ENCODE data around the gene ALCAM.

ALCAM gene

DNA sequence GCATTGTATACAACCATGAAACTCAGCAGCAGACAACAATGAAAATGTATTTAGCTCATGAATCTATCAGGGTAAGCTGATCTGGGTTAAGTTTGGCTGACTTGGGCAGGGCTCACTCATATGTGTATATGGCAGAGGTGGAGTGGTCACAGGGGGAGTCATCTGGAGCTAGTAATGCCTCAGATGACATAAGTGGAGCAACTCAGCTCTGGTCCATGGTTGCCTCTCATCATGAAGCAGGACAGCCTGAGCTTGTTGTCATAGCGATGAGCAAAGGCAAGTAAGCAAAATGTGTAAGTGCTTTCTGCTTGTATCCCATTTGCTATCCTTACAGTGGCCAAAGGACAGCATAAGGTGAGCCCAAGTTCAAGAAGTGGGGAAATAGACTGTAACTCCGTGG lies 64.5 kb downstream of the ALCAM start:
- DNase-seq: no peak

DNA sequence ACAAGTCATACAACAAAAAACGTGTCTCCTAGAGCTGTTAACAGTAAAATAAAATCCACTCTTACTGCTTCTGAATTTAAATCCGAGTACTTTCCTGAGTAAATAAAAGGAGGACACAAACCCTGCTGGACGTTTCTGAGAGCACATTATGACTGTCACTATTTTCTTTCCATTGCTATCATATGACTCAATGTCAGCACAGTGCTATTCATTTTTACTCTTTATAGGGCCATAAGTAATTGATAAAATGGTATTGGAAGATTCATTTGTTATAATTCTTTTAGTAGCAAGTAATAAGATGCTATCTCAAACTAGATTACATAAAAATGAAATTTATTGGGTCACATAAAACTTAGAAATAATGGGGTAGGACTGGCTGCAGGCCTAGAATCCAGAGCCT lies 68.6 kb downstream of the ALCAM start:
- DNase-seq: no peak

DNA sequence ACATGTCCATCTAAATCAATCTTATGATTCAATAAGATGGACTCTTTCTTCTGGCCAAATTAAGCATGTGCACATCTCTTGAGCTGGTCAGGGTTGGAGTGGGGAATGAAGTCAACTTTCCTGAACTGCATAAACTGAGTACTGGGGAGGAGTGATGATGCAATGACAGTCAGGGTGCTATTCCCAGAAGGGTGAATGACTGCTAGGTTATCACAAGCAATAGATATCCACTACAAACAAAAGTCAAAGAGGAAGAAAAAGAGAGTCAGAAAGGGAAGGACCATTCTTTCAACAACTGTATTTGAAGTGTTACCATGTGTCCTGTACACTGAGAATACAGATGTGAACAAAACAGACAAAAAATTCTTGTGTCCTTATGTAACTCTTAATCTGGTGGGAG lies 70.0 kb downstream of the ALCAM start:
- no peak for DNase-seq

DNA sequence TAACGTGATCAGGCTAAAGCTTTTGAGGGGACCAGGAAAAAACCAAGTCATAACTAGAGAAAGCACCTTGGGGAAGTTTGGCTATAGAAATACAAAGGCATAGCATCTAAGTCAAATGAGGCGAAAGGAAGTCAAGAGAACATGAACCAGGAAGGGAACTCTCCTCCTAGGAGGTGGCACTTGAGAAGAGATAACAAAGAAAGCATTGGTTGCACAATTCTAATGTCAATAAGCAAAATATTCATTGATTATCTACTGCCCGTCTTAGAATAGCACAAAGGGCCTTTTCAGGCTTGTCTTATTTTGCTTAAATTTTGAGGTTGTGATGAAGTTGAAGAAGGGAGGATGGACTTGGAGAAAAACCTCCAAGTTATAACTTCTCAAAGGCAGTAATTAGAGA lies 73.4 kb downstream of the ALCAM start:
- DNase-seq: no peak

DNA sequence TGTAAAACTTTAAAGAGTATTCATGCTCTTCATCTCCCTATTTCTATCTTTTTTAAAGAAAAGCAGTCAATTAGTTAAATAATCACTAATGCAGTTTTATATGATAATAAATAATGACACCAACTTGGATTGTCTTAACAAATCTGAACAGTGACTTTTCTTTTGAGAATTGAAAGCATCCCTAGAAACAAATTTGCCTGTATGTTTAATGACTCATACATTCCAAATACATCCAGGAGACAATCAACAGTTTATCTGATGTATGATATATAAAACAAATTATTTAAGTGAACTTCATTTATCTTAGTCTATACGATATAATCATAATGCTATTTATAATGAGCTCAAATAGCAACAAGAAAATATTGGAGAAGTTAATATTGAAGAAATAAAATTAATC lies 78.0 kb downstream of the ALCAM start:
- DNase-seq: no peak

DNA sequence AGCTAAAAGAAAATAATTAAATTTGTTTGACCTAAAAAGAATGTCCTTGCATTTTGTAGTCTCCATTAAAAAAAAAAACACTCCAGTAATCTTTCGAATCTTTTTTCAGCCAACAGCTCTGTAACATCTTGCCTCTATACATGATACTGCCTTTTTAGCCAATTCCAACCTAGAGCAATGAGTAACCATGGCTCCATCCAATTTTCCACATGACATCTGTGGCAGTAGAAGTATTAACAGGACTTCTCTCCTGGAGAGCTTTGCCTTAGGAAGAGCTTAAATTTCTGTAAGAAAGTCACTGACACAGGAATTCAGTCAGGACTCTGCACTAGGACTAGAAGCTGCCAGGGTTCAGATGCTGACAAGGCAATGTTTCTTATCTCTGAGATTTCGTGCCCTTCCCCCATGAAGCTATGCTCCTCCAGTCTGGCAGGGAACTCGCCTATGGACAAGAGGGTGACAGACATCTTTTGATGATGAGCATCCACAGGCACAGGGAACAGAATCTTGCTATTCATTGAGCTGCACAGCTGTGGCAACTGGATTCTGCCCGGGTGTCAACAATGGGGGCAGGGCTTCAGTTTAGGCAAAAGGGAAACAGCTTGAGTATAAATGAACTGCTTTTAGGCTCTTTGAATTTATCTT lies 81.8 kb downstream of the ALCAM start:
- no peak for DNase-seq

DNA sequence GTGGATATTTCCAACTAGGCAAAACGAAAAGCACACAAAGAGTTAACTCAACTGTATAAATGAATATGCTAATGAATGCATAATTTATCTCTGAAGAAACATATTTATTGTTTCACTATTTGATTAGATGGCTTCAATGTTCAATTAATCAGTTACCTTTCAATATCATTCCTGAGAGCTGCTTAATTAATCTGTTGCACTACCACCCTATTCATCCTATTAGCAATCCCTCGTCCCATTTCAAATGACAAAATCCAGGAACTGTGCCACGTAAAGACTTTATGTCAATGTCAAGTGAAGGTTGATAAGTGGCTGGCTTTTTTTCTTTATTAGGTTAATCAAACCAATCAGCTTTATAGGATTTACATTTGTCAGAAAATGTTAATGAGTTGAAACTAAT lies 82.7 kb downstream of the ALCAM start:
- no peak for DNase-seq

DNA sequence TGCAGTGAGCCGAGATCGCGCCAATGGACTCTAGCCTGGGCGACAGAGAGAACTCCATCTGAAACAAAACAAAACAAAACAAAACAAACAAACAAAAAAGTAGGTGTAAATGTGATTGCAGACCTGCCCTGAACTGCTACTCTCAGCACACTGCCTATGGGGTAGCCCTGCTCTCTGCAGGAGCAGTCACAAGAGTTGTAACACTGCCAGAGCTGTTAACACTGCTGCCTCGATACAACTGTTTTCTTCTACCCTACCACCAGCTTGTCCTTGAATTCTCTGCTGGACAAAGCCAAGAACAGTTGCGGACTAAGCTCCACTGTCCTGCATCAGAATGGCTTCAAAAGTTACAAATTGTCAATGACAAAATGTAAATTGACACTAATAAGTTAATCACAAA lies 89.3 kb downstream of the ALCAM start:
- DNase-seq: no peak

DNA sequence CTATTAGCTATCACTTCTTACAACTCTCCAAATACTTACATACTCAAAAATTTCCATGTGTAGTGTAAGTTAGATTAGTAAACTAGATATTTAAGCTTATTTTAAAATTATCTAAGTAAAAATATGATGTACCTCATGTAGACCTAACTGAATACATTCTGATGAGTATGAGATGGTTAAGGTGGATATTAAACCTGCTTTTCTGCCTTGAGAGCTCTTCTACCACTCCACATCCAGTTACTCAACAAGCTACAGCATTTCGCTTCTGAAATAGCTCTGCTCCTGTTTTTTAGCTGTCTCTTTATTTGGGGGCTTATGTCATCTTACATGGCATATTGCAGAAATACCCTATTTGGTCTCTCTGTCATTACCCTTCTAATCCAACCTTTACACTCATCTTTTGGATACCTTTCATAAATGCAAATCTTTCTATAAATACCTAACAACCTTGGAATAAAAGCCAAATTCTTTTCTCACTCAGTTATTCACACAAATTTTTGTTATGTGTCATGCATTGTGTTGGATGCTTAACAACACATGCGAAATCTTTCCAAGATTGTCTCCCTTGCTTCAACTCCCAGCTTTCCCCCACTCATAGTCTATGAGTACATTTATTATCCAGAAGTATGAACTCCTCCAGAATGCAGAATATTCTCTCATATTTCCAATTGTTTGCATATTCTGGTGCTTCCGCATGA lies 92.0 kb downstream of the ALCAM start:
- DNase-seq: no peak

DNA sequence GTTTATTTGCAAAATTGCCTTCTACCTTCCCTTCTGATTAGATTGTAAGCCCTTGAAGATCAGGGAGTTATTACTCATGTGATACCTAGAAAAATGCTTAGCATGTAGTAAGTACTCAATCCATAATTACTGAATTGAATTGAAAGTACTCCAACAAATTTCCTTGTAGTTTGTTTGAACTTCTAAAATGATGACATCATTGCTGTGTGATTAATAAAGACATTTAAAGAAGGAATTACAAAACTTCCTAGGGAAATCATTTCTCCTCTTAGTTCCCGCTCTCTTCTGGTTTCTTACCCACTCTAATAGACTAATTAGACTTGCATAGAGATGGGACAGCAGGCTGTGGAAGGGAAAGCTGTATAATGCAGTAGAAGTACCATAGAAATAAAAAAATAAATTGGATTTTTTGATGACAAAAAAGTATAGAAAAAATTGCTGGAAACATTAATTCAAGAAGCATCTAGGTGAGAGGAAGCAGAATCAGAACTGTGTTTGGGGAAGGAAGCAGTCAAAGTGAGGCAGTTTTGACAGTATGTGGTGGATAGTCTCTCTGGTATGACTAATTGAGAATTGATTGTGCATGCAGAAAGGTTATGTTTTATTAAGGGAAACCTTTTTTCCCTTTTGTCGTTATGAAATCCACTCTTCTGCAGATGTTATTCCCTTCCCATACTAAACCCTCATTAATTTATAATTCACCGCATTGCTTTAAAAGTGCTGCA lies 93.0 kb downstream of the ALCAM start:
- no peak for DNase-seq

DNA sequence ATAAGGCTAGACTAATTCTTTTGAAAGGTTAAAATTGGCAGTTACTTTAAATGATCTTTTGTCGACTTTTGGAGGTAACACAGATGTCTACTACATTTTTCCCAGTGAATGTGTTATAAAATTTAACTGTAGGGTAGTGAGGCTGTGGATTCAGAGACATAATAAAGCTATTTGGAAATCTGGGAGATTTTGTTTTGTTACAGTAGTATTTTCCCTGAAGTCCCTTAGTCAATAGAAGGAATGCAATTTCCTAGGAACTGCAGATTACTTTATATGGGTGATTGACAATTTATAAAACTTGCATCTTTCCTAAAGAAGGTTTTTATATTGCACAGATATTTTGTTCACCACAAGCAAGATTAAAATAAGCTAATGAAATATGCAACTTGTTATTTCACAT lies 96.9 kb downstream of the ALCAM start:
- no peak for DNase-seq

DNA sequence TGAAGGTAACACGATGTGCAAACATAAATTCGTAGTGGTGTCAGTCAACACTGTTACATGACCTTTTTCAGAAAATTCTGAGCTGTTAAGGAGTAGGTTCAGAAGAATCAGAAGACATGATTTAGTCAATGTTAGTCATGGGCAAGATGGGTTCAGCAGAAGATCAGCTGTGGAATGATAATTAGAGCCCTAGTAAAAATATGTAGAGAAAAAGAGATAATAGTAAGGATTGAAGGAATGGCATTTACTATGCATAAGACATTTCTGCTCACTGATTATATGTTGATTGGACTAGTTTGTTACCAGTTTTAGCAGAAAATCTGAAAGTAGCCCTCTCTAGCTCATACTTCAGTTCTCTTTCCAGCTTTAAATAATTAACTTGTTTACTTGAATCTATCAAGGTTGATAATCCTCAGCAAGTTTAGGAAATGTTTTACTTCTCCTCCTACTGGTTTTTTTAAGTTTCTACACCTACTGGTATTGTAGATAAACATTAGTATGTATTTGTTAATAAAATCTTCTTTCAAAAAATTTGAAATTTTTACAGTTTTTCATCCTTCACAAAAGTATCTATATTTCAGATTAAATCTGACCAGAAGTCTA lies 98.6 kb downstream of the ALCAM start:
- DNase-seq: no peak

DNA sequence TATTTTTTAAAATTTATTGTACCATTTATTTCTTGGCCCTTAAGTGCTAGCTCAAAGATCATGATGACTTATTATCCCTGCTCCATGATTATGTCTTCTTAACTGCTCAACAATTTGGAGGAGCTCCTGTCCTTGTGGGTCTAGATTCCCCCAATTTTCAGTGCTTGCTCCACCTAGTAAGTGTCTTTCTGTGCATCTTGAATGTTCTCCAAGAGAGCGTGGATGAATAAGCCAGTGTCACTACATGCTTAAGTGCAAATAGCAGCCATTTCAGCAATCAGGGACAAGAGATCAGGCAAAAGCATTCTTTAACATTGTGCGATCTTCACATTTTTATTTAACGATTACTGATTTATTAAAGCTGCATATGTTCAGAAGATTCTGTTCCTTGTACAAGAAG lies 99.4 kb downstream of the ALCAM start:
- no peak for DNase-seq

DNA sequence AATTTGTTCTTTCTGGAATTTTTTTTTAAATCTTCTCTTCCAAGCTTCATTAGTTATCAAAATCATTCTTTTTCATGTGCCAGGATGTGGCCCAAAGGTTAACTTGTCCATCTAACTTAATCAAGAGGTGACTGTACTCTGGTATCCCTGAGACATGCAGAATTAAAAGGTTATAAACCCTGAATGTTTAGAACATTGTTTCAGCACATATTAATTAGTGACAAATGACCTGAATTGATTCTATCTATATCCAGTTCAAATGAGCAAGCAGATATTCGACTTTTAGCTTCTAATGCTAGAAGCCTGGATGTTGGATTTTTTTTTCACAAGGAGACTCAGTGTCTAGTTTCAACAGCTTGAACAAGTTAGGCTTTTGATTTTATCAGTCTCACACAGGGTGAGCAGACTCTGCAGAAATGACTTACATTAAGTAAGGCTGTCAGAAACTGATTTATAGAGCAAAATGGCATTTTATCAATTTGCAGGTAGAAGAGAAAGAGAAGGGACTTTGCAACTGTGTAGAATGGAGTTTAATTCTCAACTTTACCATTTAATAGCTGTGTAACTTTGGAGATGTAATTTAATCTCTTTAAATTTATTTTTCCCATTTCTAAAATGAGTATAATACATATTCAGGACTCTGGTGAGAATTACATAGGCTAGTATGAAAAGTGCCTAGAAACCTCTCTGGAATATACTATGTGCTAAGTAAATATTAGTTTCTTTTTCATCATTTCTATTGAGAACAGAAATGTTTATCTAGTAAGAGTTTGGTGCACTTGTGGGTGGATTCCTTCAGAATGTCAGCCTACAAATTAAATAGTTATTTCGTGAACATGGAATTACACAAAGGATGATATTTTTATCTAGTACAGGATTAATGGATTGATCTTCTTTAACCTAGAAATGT lies 100.0 kb downstream of the ALCAM start:
- DNase-seq: no peak

DNA sequence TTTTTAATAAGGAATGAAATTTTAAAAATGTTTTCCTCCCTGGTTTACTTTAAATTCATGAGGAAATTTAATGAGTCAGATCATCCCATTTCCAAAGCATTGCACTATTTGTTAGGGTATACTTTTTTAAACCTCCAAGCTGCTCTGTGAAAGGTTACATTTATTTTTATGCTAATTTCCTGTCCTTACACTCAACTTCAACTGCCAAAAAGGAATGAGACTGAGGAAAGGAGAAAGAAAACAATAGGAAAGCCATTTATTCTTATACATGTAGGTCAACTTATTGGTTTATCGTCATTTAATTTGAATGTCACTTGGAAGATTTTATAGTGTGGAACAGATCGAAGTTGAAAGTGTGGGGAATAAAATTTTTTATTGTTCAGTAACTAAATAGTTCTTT lies 104.1 kb downstream of the ALCAM start:
- DNase-seq: no peak

DNA sequence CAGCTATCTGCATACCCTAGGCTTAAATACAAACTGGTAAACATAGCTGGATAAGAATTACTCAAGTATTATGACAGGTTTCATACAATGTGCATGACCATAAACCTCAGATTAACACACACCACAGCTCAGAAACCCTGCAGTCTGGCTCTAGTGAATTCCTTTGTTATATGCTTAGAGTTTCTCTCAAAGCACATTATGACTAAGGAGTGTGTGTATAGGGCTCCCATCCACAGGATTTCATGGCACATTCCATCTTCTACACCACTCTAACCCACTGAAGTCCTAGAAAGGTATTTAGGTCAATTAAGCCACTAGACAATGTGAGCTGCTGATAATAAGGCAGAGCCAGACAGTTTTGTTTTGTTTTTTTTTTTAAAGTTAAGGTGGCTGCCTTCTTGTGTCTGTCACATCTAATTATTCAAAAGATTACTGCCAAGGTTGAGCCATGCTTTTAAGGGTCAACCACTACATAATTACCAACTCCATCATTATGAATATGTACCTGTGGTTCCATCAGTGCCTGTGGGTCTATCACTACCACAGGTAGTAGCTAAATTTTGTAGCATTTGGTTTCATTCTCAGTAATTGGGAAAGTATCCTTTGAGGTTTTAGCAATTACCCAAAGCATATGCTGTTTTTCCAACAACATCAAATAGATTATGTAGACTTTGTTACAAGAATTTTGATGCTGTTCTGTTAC lies 107.0 kb downstream of the ALCAM start:
- DNase-seq: no peak

DNA sequence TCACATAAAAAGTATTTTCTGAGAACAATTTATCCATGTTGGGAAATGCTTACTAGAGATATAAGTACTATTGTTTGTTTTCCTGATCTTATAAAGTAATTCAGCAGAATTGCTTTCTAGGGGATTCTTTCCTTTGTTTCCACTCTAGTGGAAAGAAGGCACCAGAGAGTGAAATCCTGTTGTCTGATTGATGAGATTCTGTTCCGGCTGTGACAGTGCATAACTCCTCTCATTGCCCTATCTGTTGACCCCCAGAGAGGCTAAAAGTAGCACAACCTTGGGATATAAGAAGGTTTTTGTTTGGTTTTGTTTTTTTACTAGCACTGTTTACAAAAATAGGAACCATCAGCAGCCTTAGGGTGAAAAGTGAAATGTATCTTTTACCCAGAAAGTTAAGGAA lies 114.1 kb downstream of the ALCAM start:
- DNase-seq: no peak

DNA sequence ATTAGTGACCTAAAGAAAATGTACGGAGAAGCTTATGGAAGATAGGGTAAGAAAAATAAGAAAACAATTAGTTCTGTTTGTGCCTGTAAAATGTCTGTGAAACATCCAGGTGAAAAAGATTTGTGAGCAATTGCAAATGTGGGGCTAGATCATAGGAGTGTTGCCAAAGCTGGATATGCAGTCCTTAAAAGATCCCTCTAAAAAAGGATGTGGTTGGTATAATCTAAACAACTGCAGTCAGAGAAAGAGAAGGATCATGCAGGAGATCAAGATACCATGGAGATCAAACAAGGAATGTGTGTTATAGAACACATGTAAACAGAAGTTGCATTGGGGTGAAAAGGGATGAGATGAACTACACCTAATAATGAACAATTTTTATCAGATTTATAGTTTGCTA lies 116.8 kb downstream of the ALCAM start:
- DNase-seq: no peak

DNA sequence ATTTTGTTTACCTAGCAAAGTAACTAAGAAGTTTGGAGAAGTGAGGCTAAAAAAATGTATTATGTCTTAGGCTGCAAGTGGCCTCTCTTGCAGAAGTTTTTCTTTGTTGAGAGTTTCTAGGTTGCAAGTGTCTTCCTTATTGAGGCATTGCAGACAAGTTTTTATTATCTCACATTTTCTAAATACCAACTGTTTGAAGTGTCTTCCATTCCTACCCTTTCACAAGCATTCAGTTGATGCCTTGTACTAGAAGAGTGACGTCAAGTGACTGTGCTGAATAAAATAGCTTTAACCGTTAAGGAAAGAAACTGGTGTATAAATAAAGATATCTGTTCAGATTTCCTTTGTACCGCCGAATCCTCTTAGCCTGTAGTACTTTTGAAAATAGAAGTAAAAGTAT lies 123.3 kb downstream of the ALCAM start:
- DNase-seq: no peak

DNA sequence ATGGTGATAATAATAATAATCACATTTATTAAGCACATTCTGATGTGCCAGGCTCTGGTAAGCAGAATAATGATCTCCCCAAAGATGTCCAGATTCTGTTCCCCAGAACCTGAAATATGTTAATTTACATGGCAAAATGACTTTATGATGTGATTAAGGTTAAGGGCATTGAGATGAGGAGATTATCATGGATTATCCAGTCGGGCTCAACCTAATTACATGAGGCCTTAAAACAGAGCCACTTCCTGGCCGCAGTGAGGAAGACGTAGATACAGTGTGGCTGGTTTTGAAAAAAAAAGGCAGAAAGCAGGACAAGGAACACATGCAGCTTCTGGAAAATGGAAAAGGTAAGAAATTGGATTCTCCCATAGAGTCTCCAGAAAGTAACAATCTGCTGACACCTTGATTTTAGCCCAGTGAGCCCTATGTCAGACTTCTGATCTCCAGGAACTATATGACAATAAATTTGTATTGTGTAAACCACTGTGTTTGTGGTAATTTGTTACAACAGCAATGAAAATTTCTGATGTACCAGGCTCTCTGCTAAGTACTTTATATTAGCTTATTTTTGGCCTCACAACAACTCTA lies 126.7 kb downstream of the ALCAM start:
- no peak for DNase-seq

DNA sequence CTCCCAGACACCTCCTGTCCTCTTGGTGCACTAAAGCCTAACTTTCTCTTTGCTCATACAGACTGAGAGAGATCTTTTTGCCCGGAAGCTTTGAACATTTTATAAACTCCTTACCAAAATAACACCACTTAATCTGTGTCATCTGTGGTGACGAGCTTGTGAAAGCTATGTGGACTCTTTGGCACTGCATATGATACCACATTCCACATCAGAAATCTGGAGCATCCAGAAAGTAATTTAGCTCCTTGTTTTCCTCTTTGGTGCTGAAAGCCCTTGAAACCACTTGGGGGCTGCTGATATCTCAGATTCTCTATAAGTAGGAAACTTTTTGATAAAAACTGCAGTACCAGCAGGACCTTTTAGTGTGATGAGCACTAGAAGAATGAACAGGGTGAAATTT lies 128.3 kb downstream of the ALCAM start:
- DNase-seq: no peak

DNA sequence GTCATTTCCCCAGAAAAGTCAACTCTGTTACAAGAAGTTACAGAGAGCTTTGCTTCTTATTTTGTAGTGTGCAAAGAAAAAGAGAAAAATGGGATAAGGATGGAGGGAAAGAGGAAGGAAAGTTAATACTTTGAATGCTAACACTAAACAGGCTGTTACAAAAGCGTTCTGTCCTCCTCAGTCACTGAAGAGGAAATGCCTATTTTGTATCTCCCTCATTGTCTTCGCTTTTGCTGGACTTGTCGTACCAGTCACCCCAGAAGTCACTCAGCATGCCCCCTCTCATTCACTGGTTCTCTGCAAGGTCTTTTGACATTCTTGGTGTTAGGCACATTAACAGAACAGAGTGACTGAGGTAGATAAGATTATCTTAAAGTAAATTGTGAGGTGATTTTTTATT lies 129.6 kb downstream of the ALCAM start:
- DNase-seq: no peak
